DND-41 (cell line): Measurements from ENCODE around the gene CASP9.

Source experiments
- ATAC-seq: fragments of 200-7000 bp; cut with Tn5 transposase; 3 replicates; pipeline ENCODE4 v1.9.1; 2021; ENCODE audit warnings: low read depth; ENCODE audit not compliant: insufficient read depth
- DNase-seq: peaks from one replicate; pipeline ENCODE4 v3.0.0-alpha.2; 2020
- H2AFZ ChIP-seq: 2 replicates; pipeline ENCODE4 v1.6.0; 2012; ENCODE audit warnings: low read depth, low read length
- H3K27ac ChIP-seq: 2 replicates; pipeline ENCODE4 v1.5.1; 2012; ENCODE audit warnings: low read length, inconsistent platforms
- H3K27me3 ChIP-seq: fragments of 200-600 bp; sonication (generic); 2 replicates; pipeline ENCODE4 v1.6.0; 2012; ENCODE audit warnings: low read length, mild to moderate bottlenecking, inconsistent platforms; ENCODE audit not compliant: insufficient read depth, poor library complexity
- H3K36me3 ChIP-seq: 2 replicates; pipeline ENCODE4 v1.5.1; 2012; ENCODE audit warnings: low read length, inconsistent platforms; ENCODE audit not compliant: insufficient read depth
- H3K4me1 ChIP-seq: 2 replicates; pipeline ENCODE4 v1.5.1; 2012; ENCODE audit warnings: mild to moderate bottlenecking, low read length; ENCODE audit not compliant: insufficient read depth
- H3K4me2 ChIP-seq: 2 replicates; pipeline ENCODE4 v1.6.0; 2012; ENCODE audit warnings: mild to moderate bottlenecking, moderate library complexity, low read length, inconsistent platforms; ENCODE audit not compliant: insufficient read depth
- H3K4me3 ChIP-seq, 2 experiments: fragments of 200-600 bp in 1 of 2; shearing (Covaris generic) in 1 of 2; 2 replicates each; pipeline ENCODE4 v1.5.1; 2012 to 2016; ENCODE audit warnings: inconsistent platforms in 2 of 2, low read length in 2 of 2, mild to moderate bottlenecking in 2 of 2, low read depth in 1 of 2, moderate library complexity in 1 of 2
- H3K79me2 ChIP-seq: 2 replicates; pipeline ENCODE4 v1.6.0; 2012; ENCODE audit warnings: low read length, inconsistent platforms; ENCODE audit not compliant: insufficient read depth
- H3K9ac ChIP-seq: 2 replicates; pipeline ENCODE4 v1.6.0; 2012; ENCODE audit warnings: low read depth, mild to moderate bottlenecking, inconsistent platforms, low read length, moderate library complexity
- H3K9me3 ChIP-seq: 2 replicates; pipeline ENCODE4 v1.5.1; 2012; ENCODE audit warnings: low read length, moderate library complexity, mild to moderate bottlenecking, inconsistent platforms; ENCODE audit not compliant: insufficient read depth, severe bottlenecking
- H4K20me1 ChIP-seq: 2 replicates; pipeline ENCODE4 v1.6.0; 2012; ENCODE audit warnings: low read length; ENCODE audit not compliant: insufficient read depth
- CTCF ChIP-seq: IDR thresholded peaks from 2 replicates; pipeline ENCODE4 v1.5.1; 2012; ENCODE audit warnings: borderline replicate concordance, low read length, moderate library complexity, mild to moderate bottlenecking; ENCODE audit not compliant: poor library complexity, severe bottlenecking; ENCODE audit errors: extremely low read depth
- EZH2 ChIP-seq: IDR thresholded peaks from 3 replicates; pipeline ENCODE4 v1.6.1; 2012; ENCODE audit warnings: borderline replicate concordance, low read depth, mild to moderate bottlenecking, moderate library complexity, low read length, inconsistent platforms; ENCODE audit not compliant: severe bottlenecking

The CASP9 gene

GRCh38 chr1:15456313-15456954 lies 67.6 kb downstream of the CASP9 start, which contains the start of gene CELA2A:
Gene CELA2A (plus strand): TSS chr1:15456732. CDS start chr1:15456754, 22 bp downstream.
- Histone ChIP-seq H2AFZ (no peak within 1 kb of the TSS), H3K79me2 (no peaks in the 10 kb centered on the region), H3K4me2 (no peak within 1 kb of the TSS), H3K9ac (no peak within 1 kb of the TSS), H3K9me3 (no peaks in the 10 kb centered on the region), H3K36me3 (no peaks in the 10 kb centered on the region), H3K27me3 (no peaks in the 10 kb centered on the region), H3K4me3 (no peak within 1 kb of the TSS), H4K20me1 (no peaks in the 10 kb centered on the region; the same call in 1 of the 2 replicates), H3K4me1 (no peaks in the 10 kb centered on the region), H3K27ac (no peak within 1 kb of the TSS)
- DNase-seq (no peak), ATAC-seq (no peak)
- TF ChIP-seq CTCF (no peak), EZH2 (no peak)

GRCh38 chr1:15455522-15455921 lies 68.5 kb downstream of the CASP9 start:
- H3K4me1 ChIP-seq, result no peaks in the 10 kb centered on the region
- H2AFZ ChIP-seq, result no peak overlapping the region
- TF ChIP-seq EZH2, result no peak
- no peak for TF ChIP-seq CTCF
- H3K36me3 ChIP-seq, result no peaks in the 10 kb centered on the region
- H3K9ac ChIP-seq, result no peak overlapping the region
- H3K27ac ChIP-seq, result no peak overlapping the region
- no peaks in the 10 kb centered on the region for H3K9me3 ChIP-seq
- H3K79me2 ChIP-seq, result no peaks in the 10 kb centered on the region
- H4K20me1 ChIP-seq, result no peaks in the 10 kb centered on the region; the same call in 1 of the 2 replicates
- no peak overlapping the region for H3K4me2 ChIP-seq
- no peak overlapping the region for H3K4me3 ChIP-seq
- ATAC-seq, result no peak
- no peaks in the 10 kb centered on the region for H3K27me3 ChIP-seq
- no peak for DNase-seq

- H3K4me2 ChIP-seq, result no peak overlapping the region
- H3K4me3 ChIP-seq, result no peak overlapping the region
- no peak for TF ChIP-seq EZH2
- TF ChIP-seq CTCF, result no peak
- H3K9me3 ChIP-seq, result no peaks in the 10 kb centered on the region
- no peaks in the 10 kb centered on the region for H3K4me1 ChIP-seq
- no peak overlapping the region for H3K9ac ChIP-seq
- no peak overlapping the region for H2AFZ ChIP-seq
- ATAC-seq (no peak), DNase-seq (no peak)
- no peaks in the 10 kb centered on the region; the same call in 1 of the 2 replicates for H4K20me1 ChIP-seq
- H3K27me3 ChIP-seq, result no peaks in the 10 kb centered on the region
- no peaks in the 10 kb centered on the region for H3K36me3 ChIP-seq
- H3K79me2 ChIP-seq, result no peaks in the 10 kb centered on the region
- no peak overlapping the region for H3K27ac ChIP-seq
Observed at GRCh38 chr1:15454256-15454655, 69.8 kb downstream of the CASP9 start.

- Histone ChIP-seq H3K36me3 (no peaks in the 10 kb centered on the region), H3K4me2 (no peak overlapping the region), H3K79me2 (no peaks in the 10 kb centered on the region), H4K20me1 (no peaks in the 10 kb centered on the region; the same call in 1 of the 2 replicates), H3K27ac (no peak overlapping the region), H3K4me1 (no peaks in the 10 kb centered on the region), H2AFZ (no peak overlapping the region), H3K27me3 (no peaks in the 10 kb centered on the region), H3K9me3 (no peaks in the 10 kb centered on the region), H3K9ac (no peak overlapping the region), H3K4me3 (no peak overlapping the region)
- ATAC-seq (no peak), DNase-seq (no peak)
- TF ChIP-seq EZH2 (no peak), CTCF (no peak)
Observed at GRCh38 chr1:15453734-15454133, 70.3 kb downstream of the CASP9 start.
